HUDEP-2 (cell line): ENCODE data around the gene CYP4A22.
"Not testable (repeated sequence)": the region's sequence is repeated elsewhere in the genome, so short reads cannot be mapped to it uniquely, and the experiment has no call there.

ENCODE experiments used
- DNase-seq, 76 experiments: peaks; one replicate each; lab custom pipeline; 2025; ENCODE audit not compliant: unreplicated experiment in 76 of 76; lab: John Stamatoyannopoulos, UW

CYP4A22 gene, protein sequence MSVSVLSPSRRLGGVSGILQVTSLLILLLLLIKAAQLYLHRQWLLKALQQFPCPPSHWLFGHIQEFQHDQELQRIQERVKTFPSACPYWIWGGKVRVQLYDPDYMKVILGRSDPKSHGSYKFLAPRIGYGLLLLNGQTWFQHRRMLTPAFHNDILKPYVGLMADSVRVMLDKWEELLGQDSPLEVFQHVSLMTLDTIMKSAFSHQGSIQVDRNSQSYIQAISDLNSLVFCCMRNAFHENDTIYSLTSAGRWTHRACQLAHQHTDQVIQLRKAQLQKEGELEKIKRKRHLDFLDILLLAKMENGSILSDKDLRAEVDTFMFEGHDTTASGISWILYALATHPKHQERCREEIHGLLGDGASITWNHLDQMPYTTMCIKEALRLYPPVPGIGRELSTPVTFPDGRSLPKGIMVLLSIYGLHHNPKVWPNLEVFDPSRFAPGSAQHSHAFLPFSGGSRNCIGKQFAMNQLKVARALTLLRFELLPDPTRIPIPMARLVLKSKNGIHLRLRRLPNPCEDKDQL

GRCh38 chr1:47137198-47137597, at the start of gene CYP4A22:
TSS of gene CYP4A22 (plus strand) at chr1:47137441. CDS start at chr1:47137486, 45 bp downstream.
- no peak for DNase-seq

DNA sequence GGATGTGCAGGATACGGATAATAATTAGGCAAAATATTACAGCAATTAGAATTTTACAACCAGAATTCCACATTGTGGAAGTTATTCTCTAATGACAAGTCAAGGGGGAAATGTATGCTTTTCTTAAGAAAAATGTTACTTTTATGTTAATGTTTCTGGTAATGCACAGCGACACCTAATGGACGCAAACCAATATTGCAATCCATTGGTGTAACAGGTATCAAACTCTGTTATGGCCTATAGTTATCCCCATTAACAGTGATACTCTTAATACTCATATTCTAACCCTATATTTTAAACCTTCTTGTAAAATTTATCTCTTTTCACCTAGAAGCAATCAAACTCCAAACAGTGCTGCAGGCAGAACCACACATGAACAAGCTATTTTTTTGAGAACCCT, 47.9 kb upstream of the CYP4A22 start:
- peak in 24 of 76 experiments; percentile 0 to 45 (median 18) for DNase-seq

- DNase-seq = not testable (repeated sequence)
Measured at GRCh38 chr1:47091476-47091875, 45.8 kb upstream of the CYP4A22 start.

GRCh38 chr1:47104816-47105215, 32.4 kb upstream of the CYP4A22 start:
- DNase-seq = no peak

DNA sequence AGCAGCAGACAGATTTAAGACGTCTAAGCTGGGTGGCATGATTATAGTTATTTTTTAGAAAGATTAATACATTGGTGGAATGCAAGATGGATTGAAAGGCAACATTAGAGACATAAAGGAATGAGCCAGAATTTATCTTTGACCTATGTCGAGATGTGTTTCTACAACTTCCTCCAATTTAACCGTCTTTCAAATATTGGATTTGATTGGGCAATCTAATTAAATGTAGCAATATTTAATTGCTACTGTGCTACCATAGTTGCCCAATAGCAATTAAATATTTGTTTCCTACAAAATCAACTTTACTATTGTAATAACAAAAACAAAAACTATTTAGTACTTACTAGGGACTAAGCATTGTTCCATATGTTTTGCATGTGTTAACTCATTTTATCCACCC, 30.4 kb upstream of the CYP4A22 start:
- DNase-seq = no peak

- DNase-seq = not testable (repeated sequence)
Measured at GRCh38 chr1:47107851-47108574, 29.2 kb upstream of the CYP4A22 start.

DNA sequence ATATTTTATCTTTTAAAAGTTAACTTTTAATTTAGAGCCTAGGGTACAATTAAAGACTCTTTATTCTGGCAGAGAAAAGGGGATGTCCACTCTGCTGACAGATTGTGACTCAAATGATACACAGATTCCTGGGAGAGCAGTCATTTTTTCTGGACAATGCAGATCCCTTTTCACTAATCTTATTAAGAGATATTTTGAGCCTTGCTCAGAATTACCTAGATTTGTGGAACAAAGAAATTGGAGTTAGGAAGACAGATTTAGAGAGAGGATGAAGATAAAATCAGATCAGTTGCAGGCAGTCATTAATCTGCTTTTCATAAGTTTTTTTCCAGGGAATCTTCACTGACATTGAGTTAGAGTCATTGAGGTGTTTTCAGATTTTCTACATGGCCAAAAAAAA, 27.8 kb upstream of the CYP4A22 start:
- not testable (repeated sequence) for DNase-seq

GRCh38 chr1:47113178-47113577, 24.1 kb upstream of the CYP4A22 start:
- no peak for DNase-seq

- DNase-seq = not testable (repeated sequence)
Measured at GRCh38 chr1:47121039-47121438, 16.2 kb upstream of the CYP4A22 start.

- not testable (repeated sequence) for DNase-seq
Measured at GRCh38 chr1:47124834-47125233, 12.4 kb upstream of the CYP4A22 start.

DNA sequence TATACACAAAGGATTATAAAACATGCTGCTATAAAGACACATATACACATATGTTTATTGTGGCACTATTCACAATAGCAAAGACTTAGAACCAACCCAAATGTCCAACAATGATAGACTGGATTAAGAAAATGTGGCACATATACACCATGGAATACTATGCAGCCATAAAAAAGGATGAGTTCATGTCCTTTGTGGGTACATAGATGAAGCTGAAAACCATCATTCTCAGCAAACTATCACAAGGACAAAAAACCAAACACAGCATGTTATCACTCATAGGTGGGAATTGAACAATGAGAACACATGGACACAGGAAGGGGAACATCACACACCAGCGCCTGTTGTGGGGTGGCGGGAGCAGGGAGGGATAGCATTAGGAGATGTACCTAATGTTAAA, 10.2 kb upstream of the CYP4A22 start:
- DNase-seq = not testable (repeated sequence)

DNA sequence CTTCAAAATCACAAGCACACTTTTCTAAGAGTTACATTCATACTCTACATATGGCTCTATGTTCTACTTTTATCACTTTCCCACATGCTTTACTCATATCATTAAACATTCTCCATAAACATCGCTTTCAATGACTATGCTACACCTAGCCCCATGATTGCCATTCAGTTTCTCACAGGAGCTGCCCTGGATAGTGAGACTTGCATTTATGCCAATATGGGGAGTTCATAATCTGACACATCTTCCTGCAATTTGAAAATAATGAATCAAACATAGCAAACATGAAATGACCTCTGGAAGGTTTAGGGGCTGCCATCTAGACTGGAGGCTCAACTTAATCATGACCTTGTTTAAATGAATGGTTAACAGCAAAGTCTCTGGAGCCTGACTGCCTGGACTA, 9.0 kb upstream of the CYP4A22 start:
- DNase-seq = no peak

DNA sequence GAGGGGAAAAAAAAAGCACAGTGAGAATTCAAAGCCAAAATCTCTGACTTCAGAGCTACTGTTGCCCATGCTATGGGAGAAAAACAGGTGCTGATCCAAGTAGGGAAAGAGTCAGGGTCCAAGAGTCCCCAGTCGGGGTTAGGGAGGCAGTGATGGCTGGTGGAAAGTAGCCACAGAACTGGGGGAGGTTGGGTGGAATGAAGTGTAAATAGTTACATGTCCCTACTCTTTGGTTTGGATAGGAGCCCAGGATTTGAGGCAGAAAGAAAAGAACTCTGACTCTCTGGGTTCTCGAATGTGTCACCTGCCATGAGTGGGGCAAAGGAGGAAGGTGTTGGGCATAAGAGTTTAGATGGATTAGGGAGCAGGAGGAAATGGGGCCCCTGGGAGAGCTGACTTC, 8.4 kb upstream of the CYP4A22 start:
- DNase-seq = not testable (repeated sequence)

DNA sequence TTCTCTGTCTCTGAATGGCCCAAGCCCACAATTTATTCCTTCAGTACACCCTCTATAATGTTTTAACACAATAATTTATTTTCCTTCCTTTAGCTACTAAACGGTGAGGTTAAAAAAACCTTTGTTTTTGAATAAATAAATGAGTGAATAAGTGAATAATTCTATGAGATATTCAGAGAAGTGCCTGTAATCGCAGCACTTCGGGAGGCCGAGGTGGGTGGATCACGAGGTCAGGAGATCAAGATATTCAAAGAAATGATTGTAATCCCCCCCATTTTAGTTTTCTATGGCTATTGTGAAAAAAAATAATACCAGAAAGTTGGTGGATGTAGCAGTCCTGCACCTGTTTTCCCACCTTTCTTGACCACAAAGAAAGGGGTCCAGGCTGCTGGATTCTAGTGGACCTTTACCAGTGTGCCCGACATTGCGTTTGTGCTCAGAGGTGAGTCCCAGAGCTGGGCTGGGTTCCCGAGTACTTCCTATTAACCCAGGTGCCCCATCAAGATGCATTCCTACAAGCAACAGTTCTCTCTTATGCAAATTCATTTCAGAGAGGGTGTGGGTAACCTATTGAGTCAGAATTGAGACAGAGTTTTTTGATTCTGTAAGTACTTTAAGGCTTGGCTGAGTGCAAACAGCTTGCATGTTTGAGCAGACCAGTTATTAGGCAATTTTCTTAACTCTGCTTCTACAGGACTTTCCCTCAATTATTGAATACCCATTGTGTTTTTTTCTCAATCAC, 7.6 kb upstream of the CYP4A22 start:
- DNase-seq = not testable (repeated sequence)

GRCh38 chr1:47132665-47133064, 4.6 kb upstream of the CYP4A22 start:
- DNase-seq = not testable (repeated sequence)

DNA sequence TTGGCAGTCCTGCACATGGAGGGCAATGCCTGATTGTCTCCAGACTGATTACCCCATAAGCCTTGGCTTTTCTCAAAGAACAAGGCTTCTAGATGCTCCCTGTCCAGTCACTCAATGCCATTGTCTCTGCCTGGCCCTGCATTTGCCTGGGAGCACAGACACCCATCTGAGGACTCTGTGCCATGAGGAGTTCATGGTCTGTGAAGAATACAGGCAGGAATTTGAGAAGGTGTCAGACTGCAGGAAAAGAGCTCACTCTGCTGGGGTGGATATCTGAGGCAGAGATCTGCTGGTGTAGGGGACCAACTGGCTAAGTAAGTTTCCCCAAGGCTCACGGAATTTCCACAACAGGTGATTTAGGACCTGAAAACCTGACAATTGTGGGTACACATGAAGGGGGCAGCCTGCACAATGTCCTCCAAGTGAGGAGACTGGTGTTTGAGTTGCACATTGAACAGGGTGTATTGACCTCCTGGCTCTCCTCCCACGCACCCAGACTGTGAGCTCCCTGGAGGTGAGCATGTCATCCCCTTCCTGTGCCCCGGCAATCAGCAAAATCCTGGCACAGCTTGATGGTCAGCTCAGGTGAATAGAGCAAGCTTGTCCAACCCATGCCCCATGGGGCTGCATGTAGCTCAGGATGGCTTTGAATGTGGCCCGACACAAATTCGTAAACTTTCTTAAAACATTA, 829 bp downstream of the CYP4A22 start:
- no peak for DNase-seq

GRCh38 chr1:47140358-47140757, 3.1 kb downstream of the CYP4A22 start:
- not testable (repeated sequence) for DNase-seq

- DNase-seq = not testable (repeated sequence)
Measured at GRCh38 chr1:47143654-47144053, 6.4 kb downstream of the CYP4A22 start.

GRCh38 chr1:47146495-47146894, 9.3 kb downstream of the CYP4A22 start:
- not testable (repeated sequence) for DNase-seq

GRCh38 chr1:47147047-47147785, 10.0 kb downstream of the CYP4A22 start:
- DNase-seq = no peak
